Esophagus squamous epithelium (tissue), 5 donors: ENCODE data around the gene USP27X. TPM values are rescaled to one million over a fixed set of nuclear protein-coding genes. Genes with fewer than 3 reads are reported as not detected.
A peak's percentile ranks its signal among the peaks of the same experiment; 100 is the strongest.

Experiments used
- DNase-seq: peaks from one replicate; lab custom pipeline; 2025; lab: John Stamatoyannopoulos, UW
- H3K27ac ChIP-seq, 4 donors: fragments of 200-600 bp; sonication (generic); one replicate each; pipeline ENCODE4 v1.5.1; 2016 to 2019; ENCODE audit warnings: mild to moderate bottlenecking in 1 of 4
- H3K27me3 ChIP-seq, 4 donors: fragments of 200-600 bp; sonication (generic); 1 replicate in 3 of 4; 2 replicates in 1 of 4; pipeline versions ENCODE4 v1.5.1 to v1.6.0; 2017 to 2021; ENCODE audit warnings: antibody characterized with exemption in 1 of 4
- H3K36me3 ChIP-seq, 3 donors: fragments of 200-600 bp; sonication (generic); one replicate each; pipeline ENCODE4 v1.5.1; 2016 to 2019
- H3K4me1 ChIP-seq, 3 donors: fragments of 200-600 bp; sonication (generic); one replicate each; pipeline ENCODE4 v1.5.1; 2017 to 2019
- H3K4me3 ChIP-seq, 4 donors: fragments of 200-600 bp; sonication (generic); 1 replicate in 3 of 4; 2 replicates in 1 of 4; pipeline ENCODE4 v1.5.1; 2016 to 2019; ENCODE audit warnings: mild to moderate bottlenecking in 2 of 4, moderate library complexity in 1 of 4
- H3K9me3 ChIP-seq, 3 donors: fragments of 200-600 bp; sonication (generic); one replicate each; pipeline ENCODE4 v1.5.1; 2016 to 2019
- POLR2A ChIP-seq, 4 donors: fragments of 450-650 bp; IDR thresholded peaks; one replicate each; pipeline ENCODE4 v1.6.1; 2017; ENCODE audit warnings: antibody characterized with exemption in 4 of 4, mild to moderate bottlenecking in 4 of 4, moderate library complexity in 3 of 4
- WGBS, 2 donors: methylation state at CpG; one replicate each; pipeline ENCODE4 v1.1.5; 2018; 5-methylcytosine and 5-hydroxymethylcytosine counted together
- intact Hi-C: fragments of 100-400 bp; cut with DNase I; formaldehyde crosslinking; loops from one replicate; pipeline ENCODE4 v1.15.0; 2022
- total RNA-seq, 4 donors: library from RNA; depleted of rRNA; stranded (reverse); fragments of >200 nt; gene quantifications; one replicate each; pipeline ENCODE4 v1.1.0, GENCODE V29; 2016
- TF ChIP-seq, protein P1 (sequence below), 6 experiments: fragments of 450-650 bp in 4 of 6; fragments of 200-600 bp in 2 of 6; sonication (generic) in 2 of 6; IDR thresholded peaks; one replicate each; pipeline ENCODE4 v1.5.1; 2016 to 2019; ENCODE audit warnings: antibody characterized with exemption in 6 of 6, mild to moderate bottlenecking in 4 of 6, moderate library complexity in 4 of 6
- donor health status: DM: yes; HTN: yes; CAD: no.

The USP27X gene
- total RNA-seq = 1 to 10 TPM in 2 of 4 donors, under 1 TPM in 2; 0.57 to 2.7 (median 1.1) TPM

DNA sequence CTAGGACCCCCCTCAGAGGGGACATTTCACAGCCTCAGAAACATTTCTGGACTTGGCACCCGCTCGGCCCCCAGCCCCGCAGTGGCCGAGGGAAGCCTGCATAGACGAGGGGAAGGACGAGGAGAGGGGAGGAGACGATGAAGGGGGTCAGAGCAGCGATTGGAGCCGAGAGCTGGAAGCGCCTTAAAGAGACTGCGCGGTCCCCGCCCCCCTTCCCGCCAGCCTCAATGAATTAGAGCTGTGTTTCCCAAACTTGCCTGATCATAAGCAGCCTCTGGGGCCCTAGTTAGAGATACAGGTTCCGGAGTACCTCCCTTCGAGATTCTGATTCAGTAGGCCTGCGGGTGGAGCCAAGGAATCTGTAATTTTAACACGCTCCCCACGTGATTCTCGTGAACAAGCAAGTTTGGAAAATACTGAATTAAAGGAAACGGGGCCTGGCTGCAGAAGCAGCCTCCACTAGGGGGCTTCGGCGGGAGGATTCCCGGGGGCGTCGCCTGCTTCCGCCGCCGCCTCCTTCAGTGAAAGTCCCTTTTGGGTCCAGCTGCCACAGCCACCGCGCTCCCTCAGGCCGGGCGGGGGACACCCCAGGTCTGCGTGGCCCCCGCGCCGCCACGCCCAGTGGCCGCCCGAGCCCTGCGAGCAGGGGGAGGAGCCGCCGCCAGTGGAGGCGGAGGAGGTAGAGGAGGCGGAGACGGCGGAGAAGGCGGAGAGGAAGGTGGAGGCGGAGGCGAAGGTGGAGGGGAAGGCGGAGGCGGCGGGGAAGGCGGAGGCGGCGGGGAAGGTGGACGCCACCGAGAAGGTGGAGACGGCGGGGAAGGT lies at the start of gene USP27X:
Gene USP27X, plus strand, starts transcription at position 651 of the 822 bp plus-strand sequence. CDS start 824 bp downstream, outside the sequence.
- H3K36me3 ChIP-seq = no peaks in the 10 kb centered on the region
- no peaks in the 10 kb centered on the region for H3K9me3 ChIP-seq
- TF ChIP-seq, protein P1, sequence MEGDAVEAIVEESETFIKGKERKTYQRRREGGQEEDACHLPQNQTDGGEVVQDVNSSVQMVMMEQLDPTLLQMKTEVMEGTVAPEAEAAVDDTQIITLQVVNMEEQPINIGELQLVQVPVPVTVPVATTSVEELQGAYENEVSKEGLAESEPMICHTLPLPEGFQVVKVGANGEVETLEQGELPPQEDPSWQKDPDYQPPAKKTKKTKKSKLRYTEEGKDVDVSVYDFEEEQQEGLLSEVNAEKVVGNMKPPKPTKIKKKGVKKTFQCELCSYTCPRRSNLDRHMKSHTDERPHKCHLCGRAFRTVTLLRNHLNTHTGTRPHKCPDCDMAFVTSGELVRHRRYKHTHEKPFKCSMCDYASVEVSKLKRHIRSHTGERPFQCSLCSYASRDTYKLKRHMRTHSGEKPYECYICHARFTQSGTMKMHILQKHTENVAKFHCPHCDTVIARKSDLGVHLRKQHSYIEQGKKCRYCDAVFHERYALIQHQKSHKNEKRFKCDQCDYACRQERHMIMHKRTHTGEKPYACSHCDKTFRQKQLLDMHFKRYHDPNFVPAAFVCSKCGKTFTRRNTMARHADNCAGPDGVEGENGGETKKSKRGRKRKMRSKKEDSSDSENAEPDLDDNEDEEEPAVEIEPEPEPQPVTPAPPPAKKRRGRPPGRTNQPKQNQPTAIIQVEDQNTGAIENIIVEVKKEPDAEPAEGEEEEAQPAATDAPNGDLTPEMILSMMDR (IDR thresholded peaks at IDR 0.05) = peak in 5 of 6 experiments; percentile 38 to 62 (median 47)
- TF ChIP-seq POLR2A (IDR thresholded peaks at IDR 0.05) = peak in 2 of 4 donors; percentile 22 to 41
- H3K4me3 ChIP-seq = peak within 1 kb of the TSS; percentile 50 to 72 (median 64)
- DNase-seq = no peak
- H3K27ac ChIP-seq = peak within 1 kb of the TSS; percentile 79 to 91 (median 88)
- WGBS, 2 donors = 0 to 60% methylated on average over 5 to 19 of the region's 60 CpGs
- H3K4me1 ChIP-seq = peaks cover 0 to 38% (median 0%) of the 10 kb centered on the region in 3 donors
- H3K27me3 ChIP-seq = no peaks in the 10 kb centered on the region
- intact Hi-C loops = no loop called here

DNA sequence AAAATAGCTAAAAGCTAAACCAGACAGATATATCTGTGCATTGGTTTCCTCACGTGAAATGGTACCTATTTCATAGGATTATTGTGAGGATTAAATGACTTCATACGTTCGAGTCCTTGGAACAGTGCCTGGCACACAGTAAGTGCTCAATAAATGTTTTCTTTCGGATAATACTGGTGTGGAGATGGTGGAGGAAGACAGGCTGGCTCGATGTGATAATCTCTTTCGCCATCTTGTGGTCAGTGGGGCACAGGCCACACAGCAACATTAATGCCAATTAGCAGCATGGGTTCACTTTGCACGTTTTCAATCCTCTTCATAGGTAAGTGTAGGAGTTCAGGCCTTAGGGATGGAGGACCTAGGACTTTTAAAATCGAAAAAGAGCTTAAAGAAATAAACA lies 40.9 kb upstream of the USP27X start:
- DNase-seq = no peak
- TF ChIP-seq, protein P1 (IDR thresholded peaks at IDR 0.05) = peak in 5 of 6 experiments; percentile 31 to 52 (median 40)
- no peak for TF ChIP-seq POLR2A (IDR thresholded peaks at IDR 0.05)
- Histone ChIP-seq H3K4me3 (no peak overlapping the region), H3K4me1 (no peaks in the 10 kb centered on the region), H3K27ac (no peak overlapping the region), H3K9me3 (no peaks in the 10 kb centered on the region), H3K36me3 (no peaks in the 10 kb centered on the region), H3K27me3 (no peaks in the 10 kb centered on the region)
- WGBS, 2 donors = 13 to 16% methylated on average over 8 of the region's 8 CpGs
- intact Hi-C loops = no loop called here

DNA sequence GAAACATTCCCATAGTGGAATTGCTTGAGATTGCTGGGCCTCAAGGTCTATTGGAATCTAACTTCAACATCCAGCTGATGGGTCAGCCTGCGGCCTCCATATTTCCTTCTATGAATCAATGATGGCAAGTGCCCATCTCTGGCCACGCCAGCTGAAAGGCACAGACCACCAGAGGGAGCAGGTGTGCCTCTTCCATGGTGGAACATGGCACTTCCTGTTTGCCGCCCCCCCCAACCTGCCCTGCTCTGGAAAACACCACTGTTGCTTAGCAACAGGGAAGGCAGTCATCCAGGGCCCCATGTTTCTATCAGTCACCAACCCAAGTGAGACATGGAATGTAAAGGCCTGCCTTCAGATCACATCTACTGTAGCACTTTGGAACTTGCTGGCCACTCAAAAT lies 38.6 kb upstream of the USP27X start:
- Histone ChIP-seq H3K9me3 (no peaks in the 10 kb centered on the region), H3K4me3 (no peak overlapping the region), H3K27me3 (no peaks in the 10 kb centered on the region), H3K36me3 (no peaks in the 10 kb centered on the region), H3K27ac (no peak overlapping the region), H3K4me1 (no peaks in the 10 kb centered on the region)
- DNase-seq = no peak
- intact Hi-C loops = no loop called here
- TF ChIP-seq, protein P1 (IDR thresholded peaks at IDR 0.05) = peak in 2 of 6 experiments; percentile 25 to 32
- TF ChIP-seq POLR2A (IDR thresholded peaks at IDR 0.05) = no peak
- WGBS, 2 donors = 89% methylated on average over 1 of the region's 3 CpGs; no CpG with 5 or more reads in 1 of the 2 donors

GRCh38 chrX:49842621-49843020 lies 36.7 kb upstream of the USP27X start:
- intact Hi-C loops = no loop called here
- DNase-seq = no peak

DNA sequence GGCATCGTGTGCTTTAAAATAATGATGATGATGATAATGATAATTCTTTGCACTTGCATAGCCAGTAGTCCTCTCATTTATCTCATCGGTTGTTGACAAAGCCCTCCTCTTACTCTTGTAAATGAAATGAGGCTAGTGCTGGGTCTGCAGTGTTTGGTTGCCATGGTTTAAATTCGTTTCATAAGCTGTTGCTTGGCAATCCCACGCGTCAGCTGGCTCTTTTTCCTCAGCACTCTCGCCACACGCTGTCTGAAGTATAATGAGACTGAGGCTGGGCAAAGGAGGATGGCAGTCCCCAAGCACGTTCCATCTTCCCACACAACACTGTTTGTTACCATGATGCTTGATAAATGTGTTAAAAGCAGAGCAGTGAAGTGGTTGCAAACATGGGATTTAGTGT lies 34.7 kb upstream of the USP27X start:
- DNase-seq = no peak
- intact Hi-C loops = no loop called here
- Histone ChIP-seq H3K4me3 (no peak overlapping the region), H3K36me3 (no peaks in the 10 kb centered on the region), H3K4me1 (no peaks in the 10 kb centered on the region), H3K27ac (no peak overlapping the region), H3K27me3 (no peaks in the 10 kb centered on the region), H3K9me3 (no peaks in the 10 kb centered on the region)
- no peak for TF ChIP-seq POLR2A (IDR thresholded peaks at IDR 0.05)
- TF ChIP-seq, protein P1 (IDR thresholded peaks at IDR 0.05) = no peak
- WGBS, 2 donors = 15 to 51% methylated on average over 8 of the region's 8 CpGs

More at GRCh38 chrX:49842621-49843020, 36.7 kb upstream of the USP27X start:
- Histone ChIP-seq H3K9me3 (no peaks in the 10 kb centered on the region), H3K4me1 (no peaks in the 10 kb centered on the region), H3K36me3 (no peaks in the 10 kb centered on the region), H3K4me3 (no peak overlapping the region), H3K27ac (no peak overlapping the region), H3K27me3 (no peaks in the 10 kb centered on the region)
- TF ChIP-seq POLR2A (IDR thresholded peaks at IDR 0.05) = no peak
